SW480 (cell line): ENCODE measurements around the gene SIAH2.
A peak's percentile ranks its signal among the peaks of the same experiment; 100 is the strongest.

Experiments used
- DNase-seq: peaks from one replicate; pipeline ENCODE4 v3.0.0-alpha.2; 2016; ENCODE audit warnings: low spot score

The SIAH2 gene

GRCh38 chr3:150733936-150734794, 28.8 kb downstream of the SIAH2 start:
- no peak for DNase-seq

GRCh38 chr3:150733373-150733935, 29.5 kb downstream of the SIAH2 start:
- no peak for DNase-seq

- no peak for DNase-seq
Observed at GRCh38 chr3:150729682-150730360, 33.1 kb downstream of the SIAH2 start.

GRCh38 chr3:150727653-150728502, 35.1 kb downstream of the SIAH2 start:
- no peak for DNase-seq

GRCh38 chr3:150725548-150725947, 37.4 kb downstream of the SIAH2 start:
- DNase-seq, result peak; percentile 46

GRCh38 chr3:150723946-150724345, 39.0 kb downstream of the SIAH2 start:
- no peak for DNase-seq

GRCh38 chr3:150722267-150722666, 40.7 kb downstream of the SIAH2 start:
- DNase-seq, result no peak

- peak; percentile 75 for DNase-seq
Observed at GRCh38 chr3:150721285-150722130, 41.5 kb downstream of the SIAH2 start.

GRCh38 chr3:150720444-150720843, 42.5 kb downstream of the SIAH2 start:
- no peak for DNase-seq

GRCh38 chr3:150710097-150710496, 52.9 kb downstream of the SIAH2 start:
- no peak for DNase-seq

- peak; percentile 89 for DNase-seq
Observed at GRCh38 chr3:150703756-150704344, 59.1 kb downstream of the SIAH2 start, which contains the start of gene ERICH6. Gene ERICH6 (minus strand): TSS chr3:150703920. CDS start chr3:150703898, 22 bp downstream.

GRCh38 chr3:150703299-150703755, 59.6 kb downstream of the SIAH2 start:
- peak; percentile 64 for DNase-seq

- DNase-seq, result peak; percentile 53
Observed at GRCh38 chr3:150699068-150699639, 63.8 kb downstream of the SIAH2 start.

- no peak for DNase-seq
Observed at GRCh38 chr3:150697646-150698045, 65.3 kb downstream of the SIAH2 start.

- no peak for DNase-seq
Observed at GRCh38 chr3:150691414-150692040, 71.4 kb downstream of the SIAH2 start.
